GM21447 (cell line): Measurements from ENCODE around the gene TOLLIP.

Experiments used
- ATAC-seq: cut with Tn5 transposase; IDR thresholded peaks from one replicate; pipeline ENCODE4 v1.9.1; 2021; ENCODE audit not compliant: unreplicated experiment

TOLLIP gene

GRCh38 chr11:1285316-1285744 is 24.1 kb downstream of the TOLLIP start:
- no peak for ATAC-seq

GRCh38 chr11:1283906-1284305 is 25.5 kb downstream of the TOLLIP start:
- ATAC-seq = no peak

GRCh38 chr11:1283091-1283511 is 26.3 kb downstream of the TOLLIP start:
- ATAC-seq = no peak

- no peak for ATAC-seq
These were observed 27.5 kb downstream of the TOLLIP start for GRCh38 chr11:1281974-1282365.

DNA sequence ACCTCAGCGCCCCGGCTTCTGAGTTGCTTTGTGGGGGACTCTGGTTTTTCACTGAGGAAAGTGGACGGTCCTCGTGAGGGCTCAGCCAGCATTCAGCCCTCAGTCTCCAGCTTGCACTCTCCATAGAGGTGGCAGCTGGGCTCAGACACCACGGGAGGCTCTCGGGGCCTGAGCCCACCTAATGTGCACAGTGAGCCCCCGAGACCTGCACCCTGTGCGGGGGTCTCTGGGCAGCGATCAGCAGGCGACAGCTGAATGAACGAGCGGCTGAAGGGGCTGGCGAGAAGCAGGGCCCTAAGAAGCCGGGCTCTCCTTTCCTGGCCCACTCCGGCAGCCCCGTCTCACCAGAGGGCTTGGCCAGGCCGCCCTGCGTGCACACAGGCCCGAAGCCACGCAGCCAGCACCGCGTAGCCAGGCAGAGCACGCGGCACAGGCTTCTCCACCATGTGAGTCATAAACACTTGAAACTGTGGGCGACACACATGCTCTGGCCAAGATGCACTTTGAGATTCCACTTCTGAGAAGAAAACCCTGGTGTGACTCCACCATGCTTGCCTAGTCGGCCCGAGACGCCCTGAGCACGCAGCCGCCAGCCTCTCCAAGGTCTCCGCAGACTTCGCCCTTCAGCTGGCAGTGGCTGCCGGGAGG is 28.0 kb downstream of the TOLLIP start:
- ATAC-seq = no peak

DNA sequence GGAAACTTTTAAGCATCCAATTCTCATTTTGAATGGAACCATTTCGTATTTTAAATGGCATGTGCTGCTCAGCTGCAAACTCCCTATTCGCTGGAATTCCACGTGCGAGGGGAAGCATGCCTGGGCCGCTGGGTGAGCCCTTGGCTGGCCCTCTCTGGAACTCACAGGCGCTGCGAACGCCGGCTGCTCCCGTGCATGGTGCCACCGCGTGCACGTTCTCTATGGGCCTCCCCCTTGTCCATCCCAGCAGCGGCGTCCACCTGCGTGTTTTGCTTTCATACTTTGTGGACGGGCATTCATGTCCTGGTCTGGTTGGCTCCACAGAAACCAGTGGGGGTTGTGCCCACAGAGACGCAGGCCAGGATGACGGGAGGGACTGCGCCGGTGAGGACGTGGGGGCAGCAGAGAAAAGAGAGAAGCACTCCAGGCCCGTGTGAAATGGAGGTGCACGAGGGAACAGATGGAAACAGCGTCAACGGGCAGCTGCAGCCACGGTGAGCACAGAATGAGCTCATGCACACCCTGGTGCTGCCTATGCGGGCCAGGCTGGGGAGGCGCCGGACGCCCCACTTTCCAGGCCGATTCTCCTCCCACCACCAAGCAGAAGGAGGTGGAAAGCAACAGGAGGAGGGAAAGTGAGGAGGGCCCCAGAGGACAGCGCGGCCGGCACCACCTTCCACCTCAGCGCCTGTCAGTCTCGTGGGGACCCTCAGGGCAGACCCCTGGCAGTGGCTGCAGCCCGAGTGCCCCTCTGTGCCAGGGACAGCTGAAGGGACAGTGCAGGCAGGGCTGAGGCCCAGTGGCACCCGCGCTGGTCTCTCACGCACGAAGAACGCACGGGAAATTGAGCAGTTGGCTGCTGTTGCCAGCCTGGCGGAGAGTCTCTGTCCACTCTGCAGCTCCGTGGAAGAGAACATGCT is 29.1 kb downstream of the TOLLIP start:
- no peak for ATAC-seq

GRCh38 chr11:1279674-1280055 is 29.8 kb downstream of the TOLLIP start:
- ATAC-seq = no peak

DNA sequence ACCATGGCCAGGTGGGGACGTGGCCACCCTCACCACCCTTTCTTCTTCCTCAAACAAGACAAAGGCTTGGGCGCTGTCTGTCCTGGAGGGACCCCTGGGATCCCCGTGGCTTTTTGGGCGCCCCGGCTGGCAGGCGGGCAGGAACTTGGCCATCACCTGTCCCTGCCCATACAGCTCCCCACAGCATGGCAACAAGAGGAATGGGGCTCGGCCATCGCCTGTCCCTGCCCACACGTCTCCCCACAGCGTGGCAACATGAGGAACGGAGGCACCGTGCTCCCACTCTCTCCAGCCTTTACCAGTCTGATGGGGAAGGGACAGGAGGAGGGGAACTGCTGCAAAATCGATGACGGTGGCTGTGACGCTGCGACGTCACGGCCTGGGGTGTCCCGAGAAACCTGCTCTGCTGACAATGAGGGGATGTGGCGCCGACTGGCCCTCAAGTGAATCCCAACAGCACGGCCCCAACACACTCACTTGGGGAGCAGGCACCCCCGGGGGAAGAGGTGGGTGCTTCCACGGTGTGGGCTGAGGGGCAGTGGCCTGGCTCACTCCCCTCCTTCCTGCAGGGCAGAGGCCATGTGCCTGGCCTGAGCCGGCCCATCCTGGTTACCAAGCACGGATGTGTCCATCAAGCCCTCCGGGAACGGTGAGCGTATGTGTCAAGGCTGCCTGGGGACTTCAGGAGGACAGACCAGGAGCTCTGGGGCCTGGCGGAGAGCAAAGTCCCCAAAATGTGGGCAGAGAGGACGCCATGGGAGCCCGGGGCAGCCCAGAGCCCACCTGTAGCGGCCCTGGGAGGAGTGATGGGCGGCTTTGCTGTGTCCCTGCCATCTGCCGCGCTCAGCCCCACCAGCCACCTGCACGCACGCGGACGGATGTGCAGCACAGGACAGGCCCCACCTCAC is 30.4 kb downstream of the TOLLIP start:
- no peak for ATAC-seq

- ATAC-seq = no peak
These were observed 31.4 kb downstream of the TOLLIP start for GRCh38 chr11:1277936-1278512.

DNA sequence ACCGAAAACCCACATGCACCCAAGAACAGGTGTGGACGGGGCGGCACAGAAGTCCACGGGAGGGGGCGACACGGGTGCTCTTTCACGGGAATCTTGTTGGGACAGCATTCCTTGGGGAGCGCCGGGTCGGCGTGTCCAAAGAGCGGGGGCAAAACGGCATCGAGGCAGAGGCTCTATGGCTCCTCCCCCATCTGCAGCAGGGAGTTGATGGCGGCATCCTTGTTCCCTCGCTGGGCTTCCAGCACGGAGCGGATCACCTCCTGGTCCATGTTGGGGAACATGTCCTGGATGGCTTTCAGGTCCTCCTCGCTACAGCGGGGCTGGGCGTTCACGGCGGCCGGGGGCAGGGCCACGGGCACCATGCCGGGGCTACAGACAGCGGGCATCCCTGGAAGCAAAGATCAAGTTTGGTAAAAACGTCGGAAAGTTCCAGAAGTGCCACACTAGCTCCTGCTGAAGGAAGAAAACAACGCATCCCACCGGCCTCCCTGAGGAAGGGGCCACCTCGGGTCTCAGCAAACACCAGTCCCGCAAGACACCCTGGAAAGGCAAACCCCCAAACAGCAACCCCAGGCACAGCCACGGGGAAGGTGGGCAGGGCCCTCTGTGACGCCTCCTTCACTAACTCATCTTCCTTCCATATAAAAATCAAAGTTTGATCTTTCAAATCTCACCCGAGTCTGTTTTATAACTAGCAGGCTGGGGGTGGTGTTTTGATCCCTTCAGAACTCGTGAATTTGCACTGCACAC is 32.4 kb downstream of the TOLLIP start:
- ATAC-seq = no peak

- ATAC-seq = no peak
These were observed 33.2 kb downstream of the TOLLIP start for GRCh38 chr11:1276041-1276790.

DNA sequence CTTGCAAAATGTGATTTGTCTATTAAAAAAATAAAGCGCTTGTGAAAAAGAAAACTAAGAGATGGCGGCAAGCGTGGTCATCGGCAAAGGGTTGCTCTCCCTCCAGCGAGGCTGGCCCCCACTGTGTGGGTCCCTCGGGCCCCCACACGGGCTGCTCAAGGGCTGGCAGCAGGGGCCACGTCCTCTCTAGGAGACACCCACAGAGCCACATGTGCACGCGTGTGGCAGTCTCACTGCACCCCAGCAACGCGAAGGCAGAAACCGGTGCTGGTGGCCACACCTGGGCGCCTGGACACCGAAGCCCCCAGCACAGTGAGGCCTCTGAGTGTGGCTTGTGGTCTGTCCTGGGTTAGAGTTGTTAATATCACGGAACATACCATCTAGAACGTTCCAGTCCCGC is 34.4 kb downstream of the TOLLIP start:
- no peak for ATAC-seq

GRCh38 chr11:1274501-1274900 is 34.9 kb downstream of the TOLLIP start:
- no peak for ATAC-seq

- no peak for ATAC-seq
These were observed 36.9 kb downstream of the TOLLIP start for GRCh38 chr11:1272531-1272930.

DNA sequence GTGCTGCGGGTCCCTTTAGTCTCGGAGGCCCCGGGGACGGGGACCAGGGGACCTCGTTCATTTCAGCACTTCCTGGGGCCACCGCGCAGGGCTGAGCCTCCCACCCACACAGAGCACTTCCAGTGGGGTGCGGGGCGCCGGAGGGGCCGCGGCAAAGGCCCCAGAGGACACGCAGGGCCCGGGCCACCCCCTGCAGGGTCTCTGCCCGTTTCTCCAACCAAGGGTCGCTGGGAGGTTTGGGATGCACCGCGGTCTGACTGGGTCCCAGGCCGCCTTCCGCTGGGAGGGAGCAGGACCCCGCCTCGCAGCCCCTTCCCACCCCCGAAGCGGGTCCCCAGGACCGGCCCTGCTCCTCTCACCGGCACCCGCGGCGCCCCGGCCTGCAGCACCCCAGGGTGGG is 37.5 kb downstream of the TOLLIP start:
- ATAC-seq = no peak

DNA sequence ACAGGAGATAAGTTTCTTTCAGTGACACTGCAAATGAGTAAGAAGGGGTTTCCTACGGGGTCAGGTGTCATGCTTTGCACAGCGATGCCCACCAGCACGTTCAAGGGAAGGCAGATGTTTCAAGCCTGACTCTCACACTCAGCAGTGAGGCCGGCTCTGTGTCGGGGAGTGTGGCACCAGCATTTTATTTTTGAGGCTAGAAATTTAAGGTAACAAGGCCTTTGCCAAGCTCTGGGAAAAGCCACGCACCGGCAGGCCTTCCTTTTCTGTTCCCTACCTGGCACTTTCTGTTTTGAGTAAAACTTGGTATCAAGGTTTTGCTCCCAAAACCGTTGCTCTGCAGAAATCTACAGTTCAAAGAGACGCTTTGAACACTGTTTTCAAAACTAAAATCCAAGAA is 38.0 kb downstream of the TOLLIP start:
- no peak for ATAC-seq

GRCh38 chr11:1271002-1271401 is 38.4 kb downstream of the TOLLIP start:
- no peak for ATAC-seq

- ATAC-seq = no peak
These were observed 39.0 kb downstream of the TOLLIP start for GRCh38 chr11:1270476-1270875.

DNA sequence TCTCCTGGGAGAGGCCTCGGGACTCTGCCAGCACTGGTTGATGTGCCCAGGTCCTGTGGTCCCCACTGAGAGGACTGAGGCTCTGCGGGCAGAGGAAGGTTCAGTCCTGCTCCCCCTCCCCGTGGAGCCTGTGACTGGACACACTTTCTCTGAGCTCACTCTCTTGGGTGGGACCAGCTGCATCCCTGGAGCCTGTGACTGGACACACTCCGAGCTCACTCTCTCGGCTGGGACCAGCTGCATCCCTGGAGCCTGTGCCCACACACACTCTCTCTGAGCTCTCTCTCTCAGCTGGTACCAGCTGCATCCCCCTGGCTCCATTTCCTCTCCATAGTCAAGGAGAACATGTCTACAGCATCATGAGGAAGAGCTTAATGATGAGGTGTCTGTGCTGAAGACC is 39.5 kb downstream of the TOLLIP start:
- no peak for ATAC-seq
